HG03439 (cell line): ENCODE data around the gene ZNF83.
"Not testable (repeated sequence)": the region's sequence is repeated elsewhere in the genome, so short reads cannot be mapped to it uniquely, and the experiment has no call there.

Experiments used
- ATAC-seq: cut with Tn5 transposase; IDR thresholded peaks from one replicate; pipeline ENCODE4 v1.9.1; 2021; ENCODE audit warnings: mild to moderate bottlenecking, moderate library complexity; ENCODE audit not compliant: unreplicated experiment

The ZNF83 gene

DNA sequence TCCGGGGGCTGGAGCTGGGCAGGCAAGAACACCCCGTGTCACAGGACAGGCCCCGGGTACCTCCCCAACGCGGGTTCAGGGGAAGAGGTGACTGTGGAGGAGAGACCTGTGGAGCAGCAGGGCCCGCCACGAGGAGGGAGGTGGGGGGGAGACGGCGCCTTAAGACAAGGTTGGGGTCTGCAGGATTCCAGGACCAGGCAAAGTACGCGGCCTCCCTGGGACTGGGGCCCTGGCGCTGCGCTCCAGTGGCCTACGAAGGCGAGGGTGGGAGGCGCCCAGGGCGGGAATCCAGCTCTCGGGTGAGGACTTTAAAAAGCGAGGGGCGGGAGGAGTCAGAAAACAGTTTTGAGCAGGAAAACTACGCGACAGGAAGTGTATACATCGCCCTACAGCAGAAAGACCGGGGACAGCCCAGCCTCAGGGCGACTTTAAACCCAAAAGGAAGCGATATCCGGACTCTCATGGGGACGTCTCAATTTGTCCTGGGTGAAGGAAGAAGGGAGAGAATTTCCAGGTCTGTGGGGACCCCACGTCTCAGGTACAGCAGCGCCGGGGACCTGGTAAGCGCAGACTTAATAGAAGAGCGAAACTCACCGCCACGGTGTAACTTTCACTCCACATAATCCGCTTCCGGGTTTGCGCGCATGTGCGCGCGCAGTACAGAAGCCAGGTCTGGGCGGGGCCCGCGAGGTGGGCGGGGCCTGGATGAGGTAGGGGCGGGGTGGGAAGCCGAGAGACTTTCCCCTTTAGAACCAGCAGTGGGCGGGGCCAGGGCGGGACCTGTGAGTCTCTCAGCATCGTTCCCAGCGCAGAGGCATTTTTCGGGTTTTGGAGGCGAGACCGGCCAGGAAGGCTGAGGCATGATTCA, at the start of gene ZNF83:
TSS of gene ZNF83 (minus strand) at position 638 of the 868 bp plus-strand sequence.
- ATAC-seq: peak; percentile 93

DNA sequence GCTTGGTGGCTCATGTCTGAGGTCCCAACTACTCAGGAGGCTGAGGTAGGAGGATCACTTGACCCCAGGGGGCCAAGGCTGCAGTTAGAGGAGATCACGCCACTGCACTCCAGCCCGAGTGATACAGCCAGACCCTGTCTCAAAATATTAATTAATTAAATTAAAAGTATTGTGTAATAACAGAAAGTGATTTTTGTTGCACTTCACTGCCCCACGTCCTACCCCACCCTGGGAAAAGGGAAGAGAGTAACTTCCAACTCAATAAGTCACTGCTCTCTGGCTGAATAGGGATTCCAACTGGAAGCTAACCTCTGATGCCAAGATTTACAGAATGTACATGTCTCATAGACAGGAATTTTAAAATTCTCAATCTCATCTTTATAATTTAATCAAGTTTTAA, 49.5 kb upstream of the ZNF83 start:
- ATAC-seq: no peak

DNA sequence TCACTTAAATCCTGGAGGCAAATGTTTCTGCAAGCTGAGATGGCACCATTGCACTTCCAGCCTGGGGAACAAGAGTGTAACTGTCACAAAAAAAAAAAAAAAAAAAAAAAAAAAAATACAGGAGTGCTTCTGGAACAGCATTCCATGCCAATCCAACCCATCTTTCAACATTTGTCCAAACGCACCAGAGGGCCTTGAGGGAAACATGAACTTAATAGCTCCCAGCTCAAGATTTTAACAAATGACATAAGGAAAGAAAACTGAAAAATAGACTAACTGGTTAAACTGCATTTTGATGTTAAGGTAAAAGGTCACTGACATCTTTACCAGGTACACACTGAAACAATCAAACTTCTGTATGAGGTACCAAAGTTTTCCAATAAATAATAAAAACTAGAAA, 47.7 kb upstream of the ZNF83 start:
- ATAC-seq: no peak

DNA sequence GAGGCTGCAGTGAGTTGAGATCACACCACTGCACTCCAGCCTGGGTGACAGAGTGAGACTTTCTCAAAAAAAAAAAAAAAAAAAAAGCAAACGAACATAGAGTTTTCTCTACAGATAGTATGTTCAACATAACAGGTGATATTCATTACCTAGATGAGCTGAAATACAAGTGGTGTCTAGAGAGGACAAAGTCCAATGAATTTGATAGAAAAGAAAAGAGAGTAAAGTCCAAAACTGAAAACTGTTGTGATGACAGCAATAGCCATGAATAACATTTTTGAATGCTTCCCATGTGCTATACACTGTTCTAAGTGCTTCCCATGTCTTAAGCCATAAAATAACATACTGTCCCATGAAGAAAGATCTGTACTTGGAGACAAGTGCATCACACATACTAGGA, 43.1 kb upstream of the ZNF83 start:
- not testable (repeated sequence) for ATAC-seq

DNA sequence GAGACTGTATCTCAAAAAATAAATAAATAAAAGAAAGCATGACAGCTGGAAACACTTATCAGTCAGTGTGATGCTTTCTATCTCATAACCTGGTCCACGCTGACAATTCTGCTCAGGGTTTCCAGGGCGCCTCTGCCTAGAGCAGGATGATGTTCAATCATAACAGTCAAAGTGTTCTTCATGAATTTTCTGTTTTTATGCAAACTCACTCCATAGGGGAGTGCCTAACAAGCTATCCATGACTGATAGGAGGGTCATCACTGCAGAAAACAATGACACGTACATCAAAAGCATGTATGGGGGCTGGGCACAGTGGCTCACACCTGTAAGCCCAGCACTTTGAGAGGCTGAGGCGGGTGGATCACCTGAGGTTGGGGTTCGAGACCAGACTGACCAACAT, 41.4 kb upstream of the ZNF83 start:
- ATAC-seq: no peak

DNA sequence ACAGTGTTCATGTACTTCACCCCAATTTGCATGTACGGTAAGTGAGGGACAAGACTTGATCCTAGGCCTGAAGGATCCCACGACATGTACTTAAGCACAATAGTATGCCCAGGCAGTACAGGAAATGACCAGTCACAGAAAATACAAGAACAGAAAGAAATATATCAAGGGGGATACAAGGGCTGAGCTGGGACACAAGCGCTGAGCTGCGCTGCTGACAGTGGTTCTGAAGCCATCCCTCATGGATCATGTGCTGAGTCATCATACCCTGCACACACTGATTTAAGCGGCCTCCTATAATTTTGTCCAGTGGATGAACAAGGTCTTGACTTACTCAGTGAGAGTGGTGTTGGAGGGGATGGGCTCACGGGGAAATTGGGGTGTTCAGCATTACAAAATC, 37.1 kb upstream of the ZNF83 start:
- ATAC-seq: not testable (repeated sequence)

DNA sequence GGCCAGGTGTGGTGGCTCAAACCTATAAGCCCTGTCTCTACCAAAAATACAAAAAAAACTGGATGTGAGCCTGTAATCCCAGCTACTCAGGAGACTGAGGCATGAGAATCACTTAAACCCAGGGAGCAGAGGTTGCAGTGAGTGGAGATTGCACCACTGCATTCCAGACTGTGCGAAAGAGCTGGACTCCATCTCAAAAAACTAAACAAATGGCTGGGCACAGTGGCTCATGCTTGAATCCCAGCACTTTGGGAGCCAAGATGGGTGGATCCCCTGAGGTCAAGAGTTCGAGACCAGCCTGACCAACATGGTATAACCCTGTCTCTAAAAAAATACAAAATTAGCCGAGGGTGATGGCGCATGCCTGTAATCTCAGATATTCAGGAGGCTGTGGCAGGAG, 34.9 kb upstream of the ZNF83 start:
- no peak for ATAC-seq

DNA sequence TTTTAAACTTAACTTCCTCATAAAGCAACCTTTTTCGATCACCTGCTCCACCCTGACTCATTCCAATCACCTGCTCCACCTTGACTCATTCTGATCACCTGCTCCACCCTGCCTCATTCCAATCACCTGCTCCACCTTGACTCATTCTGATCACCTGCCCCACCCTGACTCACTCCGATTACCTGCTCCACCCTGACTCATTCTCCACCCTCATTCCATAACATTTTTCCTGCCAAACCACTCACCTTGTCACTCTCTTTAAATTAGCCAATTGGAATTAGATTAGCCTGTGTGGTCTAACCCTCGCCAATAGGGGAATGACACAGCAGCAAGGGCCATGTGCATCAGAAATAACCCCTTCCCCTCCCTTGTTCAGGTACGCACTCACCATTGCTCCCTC, 31.9 kb upstream of the ZNF83 start:
- no peak for ATAC-seq

DNA sequence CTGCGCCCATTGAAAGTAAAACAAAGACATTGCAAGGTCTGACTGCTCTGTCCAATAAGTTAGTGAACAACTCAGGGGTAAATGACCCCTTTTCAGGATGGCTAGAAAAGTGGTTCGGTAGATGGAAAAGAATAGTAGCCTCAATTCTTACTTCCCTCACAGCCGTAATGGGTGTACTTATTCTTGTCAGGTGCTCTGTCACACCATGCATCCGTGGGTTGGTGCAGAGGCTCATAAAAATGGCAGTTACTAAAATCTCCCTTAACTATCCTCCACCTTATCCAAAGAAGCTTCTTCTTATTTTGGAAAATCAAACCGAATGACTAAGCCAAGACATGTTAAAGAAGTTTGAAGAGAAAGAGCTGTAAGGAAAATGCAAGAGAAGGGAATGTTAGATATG, 31.4 kb upstream of the ZNF83 start:
- ATAC-seq: no peak

DNA sequence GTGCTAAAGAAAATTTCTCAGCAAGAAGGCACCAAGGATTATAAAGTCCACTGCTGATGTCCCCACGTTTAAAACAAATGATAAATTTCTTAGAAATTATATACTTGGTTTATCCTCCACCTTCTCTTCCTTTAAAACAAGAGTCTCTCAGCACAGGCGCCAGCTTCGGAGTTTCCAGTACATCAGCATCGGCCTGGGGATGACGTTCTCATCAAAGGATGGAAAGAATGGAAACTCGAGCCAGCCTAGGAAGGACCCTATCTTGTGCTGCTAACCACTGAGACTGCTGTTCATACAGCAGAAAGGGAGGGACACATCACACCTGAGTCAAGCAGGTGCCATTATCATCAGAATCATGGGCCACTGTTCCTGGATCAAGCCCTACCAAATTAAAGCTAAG, 29.8 kb upstream of the ZNF83 start:
- ATAC-seq: no peak

DNA sequence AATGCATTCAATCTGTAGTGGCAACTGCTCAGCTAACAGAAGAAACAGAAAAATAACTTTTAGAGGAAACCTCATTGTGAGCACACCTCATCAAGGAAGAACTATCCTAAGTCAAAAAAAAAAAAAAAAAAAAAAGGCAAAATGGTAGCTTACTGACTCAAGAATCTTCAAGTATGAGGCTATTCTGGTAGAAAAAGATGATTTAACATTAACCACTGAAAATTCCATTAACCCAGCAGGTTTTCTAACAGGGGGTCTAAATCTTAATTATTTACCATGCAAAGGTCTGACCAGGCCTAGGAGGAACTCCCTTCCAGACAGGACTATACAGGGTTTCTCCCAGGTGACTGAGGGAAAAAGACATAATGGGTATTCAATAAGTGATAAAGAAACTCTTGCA, 28.4 kb upstream of the ZNF83 start:
- no peak for ATAC-seq

DNA sequence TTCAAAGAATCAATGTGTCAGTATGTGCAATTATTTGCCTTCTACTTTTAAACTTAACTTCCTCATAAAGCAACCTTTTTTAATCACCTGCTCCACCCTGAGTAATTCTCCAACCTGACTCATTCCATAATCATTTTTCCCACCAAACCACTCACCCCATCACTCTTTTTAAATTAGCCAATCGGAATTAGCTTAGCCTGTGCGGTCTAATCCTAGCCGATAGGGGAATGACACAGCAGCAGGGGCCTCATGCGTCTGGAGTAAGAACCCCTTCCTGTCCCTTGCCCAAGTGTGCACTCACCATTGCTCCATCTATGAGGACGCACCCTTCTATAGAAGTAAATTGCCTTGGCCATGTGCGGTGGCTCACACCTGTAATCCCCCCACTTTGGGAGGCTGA, 27.4 kb upstream of the ZNF83 start:
- no peak for ATAC-seq

DNA sequence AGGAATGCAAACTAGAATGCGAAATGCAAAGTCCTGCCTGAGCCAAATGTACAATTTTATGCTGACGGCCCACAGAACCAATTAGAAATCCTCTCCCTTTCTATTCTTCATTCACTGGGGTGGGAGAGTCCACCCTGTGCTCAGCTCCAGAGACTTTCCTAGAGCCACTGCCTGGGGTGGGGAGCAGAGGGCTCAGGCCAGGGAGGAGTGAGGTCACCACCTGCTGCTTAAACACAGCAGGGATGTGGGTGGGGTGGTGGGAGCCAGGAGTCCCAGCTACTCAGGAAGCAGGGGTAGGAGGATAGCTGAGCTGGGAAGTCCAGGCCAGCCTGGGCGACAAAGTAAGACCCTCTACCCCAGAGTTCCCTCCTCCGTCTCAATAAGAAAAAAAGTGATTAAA, 26.9 kb upstream of the ZNF83 start:
- ATAC-seq: no peak

DNA sequence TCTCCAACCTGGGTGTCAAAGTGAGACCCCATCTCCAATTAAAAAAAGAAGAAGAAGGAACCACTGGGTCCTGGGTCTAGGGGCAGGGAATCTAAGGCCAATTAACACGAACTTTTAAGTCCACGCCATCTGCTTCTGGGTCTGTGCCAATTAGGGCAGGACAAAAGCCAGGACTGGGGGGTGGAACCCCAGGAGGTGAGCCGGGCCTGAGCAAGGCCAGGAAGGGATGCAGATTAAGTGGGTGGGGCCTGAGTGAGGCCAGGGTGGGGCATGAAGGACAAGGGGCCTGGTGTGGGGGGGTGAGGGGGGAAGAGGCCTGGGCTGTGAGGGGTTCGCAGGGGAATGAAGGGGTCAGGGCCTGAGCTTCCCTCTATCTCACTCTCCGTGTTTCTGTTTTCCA, 26.3 kb upstream of the ZNF83 start:
- ATAC-seq: no peak

DNA sequence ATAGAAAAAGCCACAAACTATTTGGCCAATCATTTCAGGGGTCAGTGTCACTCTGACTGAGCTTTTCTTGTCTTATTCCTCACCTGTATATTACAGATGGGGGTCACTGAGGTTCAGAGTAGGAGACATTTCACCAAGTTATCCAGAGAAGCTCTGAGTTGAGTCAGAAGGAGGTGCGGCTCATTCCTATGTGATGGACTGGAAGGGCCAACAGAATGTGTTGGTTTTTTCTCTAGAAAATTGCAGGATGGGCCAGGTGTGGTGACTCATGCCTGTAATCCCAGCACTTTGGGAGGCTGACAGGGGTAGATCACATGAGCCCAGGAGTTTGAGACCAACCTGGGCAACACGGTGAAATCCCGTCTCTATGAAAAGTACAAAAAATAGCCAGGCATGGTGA, 24.5 kb upstream of the ZNF83 start:
- no peak for ATAC-seq

DNA sequence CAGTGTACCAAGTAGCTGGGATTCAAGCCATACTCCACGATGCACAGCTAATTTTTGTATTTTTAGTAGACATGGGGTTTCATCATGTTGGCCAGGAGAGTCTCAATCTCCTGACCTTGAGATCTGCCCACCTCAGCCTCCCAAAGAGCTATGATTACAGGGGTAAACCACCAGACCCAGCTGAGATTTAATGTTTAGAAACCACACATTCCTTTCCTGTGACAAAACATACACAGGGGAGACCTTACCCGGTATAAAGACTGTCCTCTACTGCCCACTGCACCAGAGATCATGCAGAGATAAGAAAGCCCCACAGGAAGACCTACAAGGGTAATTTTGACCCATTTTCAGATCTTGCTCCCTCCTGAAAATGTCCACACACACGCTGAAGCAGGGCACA, 22.8 kb upstream of the ZNF83 start:
- no peak for ATAC-seq

DNA sequence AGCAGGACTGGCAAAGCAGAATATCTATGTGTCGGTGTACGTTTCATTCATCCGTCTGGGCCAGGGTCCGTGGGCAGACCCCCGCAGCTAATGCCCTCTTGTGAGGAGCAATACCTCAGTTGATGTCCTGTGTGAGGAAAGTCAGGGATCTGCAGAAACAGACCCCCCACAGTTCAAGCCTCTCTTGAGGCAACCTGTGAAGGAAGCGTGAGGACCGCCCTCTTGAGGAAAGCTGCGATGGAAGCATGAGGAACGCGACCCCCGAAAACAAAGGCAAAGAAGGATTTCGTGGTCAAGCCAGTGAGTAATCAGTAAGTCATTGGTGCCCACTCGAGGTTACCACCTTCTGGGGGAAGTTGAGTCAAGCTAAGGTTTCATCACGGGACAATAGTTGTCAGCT, 20.9 kb upstream of the ZNF83 start:
- ATAC-seq: no peak

DNA sequence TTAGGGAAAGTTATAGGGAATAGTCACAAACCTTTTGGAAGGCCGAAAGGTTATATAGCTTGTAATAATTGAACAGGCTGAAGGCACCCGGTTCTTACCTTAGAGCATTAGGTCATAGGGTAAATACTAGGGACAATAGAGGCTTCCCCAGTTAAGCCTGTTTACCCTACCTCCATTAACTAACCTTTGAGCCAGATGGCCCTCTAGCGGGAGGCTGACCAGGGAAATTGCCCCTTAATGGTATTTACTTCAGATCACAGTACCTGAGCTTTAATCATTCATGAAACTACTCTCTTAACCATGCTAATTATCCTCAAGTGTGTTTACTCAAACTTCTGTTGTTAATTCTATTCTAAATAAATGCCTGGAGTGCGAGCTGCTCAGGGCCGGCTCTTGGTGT, 20.4 kb upstream of the ZNF83 start:
- ATAC-seq: no peak

DNA sequence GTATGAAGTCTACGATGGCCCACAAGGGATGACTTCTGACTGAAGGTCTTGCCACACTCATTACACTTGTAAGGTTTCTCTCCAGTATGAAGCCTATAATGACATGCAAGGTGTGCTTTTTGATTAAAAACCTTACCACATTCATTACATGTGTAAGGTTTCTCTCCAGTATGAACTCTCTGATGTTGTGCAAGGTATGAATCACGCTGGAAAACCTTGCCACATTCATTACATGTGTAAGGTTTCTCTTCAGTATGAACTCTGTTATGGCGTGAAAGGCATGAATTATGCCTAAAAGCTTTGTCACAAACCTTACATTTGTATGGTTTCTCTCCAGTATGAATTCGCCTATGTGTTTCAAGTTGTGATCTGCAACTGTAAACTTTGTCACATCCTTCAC, 15.0 kb upstream of the ZNF83 start:
- ATAC-seq: no peak

DNA sequence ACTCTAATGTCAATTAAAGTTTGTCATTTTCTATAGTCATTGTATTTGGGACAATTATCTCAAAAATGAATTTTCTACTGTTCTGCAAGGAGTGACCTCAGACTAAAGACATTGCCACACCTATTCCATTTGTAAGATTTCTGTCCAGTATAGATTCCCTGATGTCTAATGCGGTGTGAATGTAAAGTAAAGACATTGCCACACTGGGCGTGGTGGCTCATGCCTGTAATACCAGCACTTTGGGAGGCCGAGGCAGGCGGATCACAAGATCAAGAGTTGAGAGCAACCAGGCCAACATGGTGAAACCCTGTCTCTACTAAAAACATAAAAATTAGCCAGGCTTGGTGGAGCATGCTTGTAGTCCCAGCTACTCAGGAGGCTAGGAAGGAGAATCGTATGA, 13.8 kb upstream of the ZNF83 start:
- ATAC-seq: no peak

DNA sequence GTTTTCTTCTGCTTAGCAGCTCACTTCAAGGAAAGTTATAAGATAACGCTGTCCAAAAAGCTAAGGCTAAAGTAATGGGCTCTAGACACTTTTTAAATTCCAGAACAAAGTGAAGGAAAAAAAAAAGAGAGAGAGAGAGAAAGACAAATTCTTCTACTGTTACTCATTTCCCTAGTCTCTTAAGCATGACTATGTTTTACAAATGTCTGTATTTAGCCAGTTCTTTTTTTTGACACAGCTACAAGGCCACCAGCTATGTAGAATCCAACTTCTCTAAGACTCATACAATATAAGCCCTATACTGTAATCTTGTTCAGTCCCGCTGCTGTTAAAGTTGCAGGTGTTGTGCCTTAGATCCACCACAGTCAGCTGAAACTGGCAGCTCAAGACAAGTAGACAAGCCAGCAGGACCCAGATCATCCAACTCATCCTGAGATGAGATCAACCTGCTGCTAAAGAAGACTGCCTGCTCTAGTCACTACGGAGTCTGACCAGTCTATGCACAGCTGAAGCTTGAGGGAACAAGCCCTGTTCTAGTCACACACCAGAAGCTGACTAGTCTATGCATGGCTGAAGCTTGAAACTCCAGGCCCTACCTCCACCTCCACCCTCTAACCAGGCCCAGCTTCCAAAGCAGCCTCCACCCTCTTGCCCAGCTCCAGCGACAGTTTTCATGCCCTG, 10.3 kb upstream of the ZNF83 start:
- ATAC-seq: no peak

DNA sequence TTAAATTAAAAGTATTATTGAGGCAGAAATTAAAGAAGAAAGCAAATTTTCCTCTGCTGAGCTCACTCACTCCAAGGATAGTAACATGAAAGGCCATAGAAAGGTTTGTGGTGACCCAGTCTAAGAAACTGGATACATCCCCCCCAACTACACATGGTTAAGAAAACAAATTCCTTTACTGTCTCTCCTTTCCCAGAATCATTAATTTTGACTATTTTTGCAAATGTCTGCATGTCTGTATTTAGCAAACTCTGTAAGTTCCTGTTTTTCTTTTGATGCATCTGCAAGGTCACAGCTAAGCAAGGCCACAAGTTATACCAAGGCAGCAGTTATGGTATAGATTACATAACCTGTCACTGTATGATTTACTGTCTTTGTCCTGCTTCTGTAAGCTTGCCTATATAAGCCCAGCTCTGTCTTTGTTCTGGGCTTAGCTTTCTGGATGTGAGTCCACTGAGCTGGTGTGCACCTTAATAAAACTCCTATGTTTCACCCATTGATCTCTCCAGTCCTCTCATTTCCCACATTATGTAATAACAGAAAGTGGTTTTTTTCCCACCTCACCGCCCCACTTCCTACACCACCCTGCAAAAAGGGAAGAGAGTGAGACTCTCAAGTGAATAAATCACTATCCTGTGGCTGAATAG, 8.5 kb upstream of the ZNF83 start:
- ATAC-seq: no peak
